Liver (tissue), 3 donors: ENCODE measurements around the gene SLC24A3.

Source experiments
- ATF3 ChIP-seq: IDR thresholded peaks from 2 replicates; pipeline ENCODE4 v1.6.1; 2016; ENCODE audit warnings: antibody characterized with exemption
- CTCF ChIP-seq: fragments of 150-350 bp; IDR thresholded peaks from 2 replicates; pipeline ENCODE4 v1.5.1; 2017; ENCODE audit warnings: improper control_type of control experiment, low read depth, low read length; ENCODE audit not compliant: missing input control
- FOXA1 ChIP-seq: IDR thresholded peaks from 2 replicates; pipeline ENCODE4 v1.6.1; 2016; ENCODE audit warnings: antibody characterized with exemption
- GABPA ChIP-seq, 2 donors: IDR thresholded peaks in 1 of 2; conservative IDR thresholded peaks in 1 of 2; 2 replicates each; pipeline ENCODE4 v1.6.1; 2016; ENCODE audit warnings: antibody characterized with exemption in 2 of 2, mild to moderate bottlenecking in 1 of 2, moderate library complexity in 1 of 2
- JUND ChIP-seq, 2 donors: IDR thresholded peaks; 2 replicates each; pipeline ENCODE4 v1.6.1; 2016; ENCODE audit warnings: antibody characterized with exemption in 2 of 2
- MAX ChIP-seq: IDR thresholded peaks from 2 replicates; pipeline ENCODE4 v1.6.1; 2016; ENCODE audit warnings: antibody characterized with exemption
- RAD21 ChIP-seq, 2 donors: IDR thresholded peaks; 2 replicates each; pipeline ENCODE4 v1.6.1; 2016; ENCODE audit warnings: antibody characterized with exemption in 2 of 2, mild to moderate bottlenecking in 2 of 2
- SP1 ChIP-seq: IDR thresholded peaks from 2 replicates; pipeline ENCODE4 v1.6.1; 2018; ENCODE audit warnings: antibody characterized with exemption, mild to moderate bottlenecking
- TF ChIP-seq, protein P1 (sequence below): IDR thresholded peaks from 2 replicates; pipeline ENCODE4 v1.6.1; 2016; ENCODE audit warnings: antibody characterized with exemption
- donor health status: healthy.
- donor health status: healthy.

DNA sequence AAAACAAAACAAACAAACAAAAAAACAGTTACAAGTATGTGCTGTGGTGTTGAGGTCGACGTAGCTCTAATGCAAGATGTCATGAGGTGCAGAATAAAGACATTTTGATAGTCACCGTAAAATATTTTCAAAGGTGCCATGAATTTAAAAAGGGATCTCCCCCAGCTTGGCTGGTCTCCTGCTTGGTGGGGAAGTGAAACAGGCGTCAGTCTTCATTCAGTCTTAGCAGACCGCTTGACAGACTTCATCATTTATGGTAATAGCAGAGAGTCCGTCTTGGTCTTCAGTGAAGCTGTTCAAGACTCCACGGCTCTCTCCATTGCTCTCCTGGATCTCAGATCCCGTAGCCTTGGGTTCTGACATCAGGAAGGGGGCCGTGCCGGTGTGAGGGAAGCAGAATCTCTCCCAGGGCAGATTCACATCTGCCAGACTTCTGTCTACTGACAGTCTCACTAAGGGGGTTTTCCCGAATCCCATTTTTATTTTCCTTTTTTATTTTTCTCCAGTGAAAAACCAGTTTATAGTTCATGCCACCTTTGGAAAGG, 1.6 kb downstream of the SLC24A3 start:
- no peak for TF ChIP-seq CTCF
- TF ChIP-seq JUND (IDR thresholded peaks at IDR 0.05): no peak
- TF ChIP-seq, protein P1, sequence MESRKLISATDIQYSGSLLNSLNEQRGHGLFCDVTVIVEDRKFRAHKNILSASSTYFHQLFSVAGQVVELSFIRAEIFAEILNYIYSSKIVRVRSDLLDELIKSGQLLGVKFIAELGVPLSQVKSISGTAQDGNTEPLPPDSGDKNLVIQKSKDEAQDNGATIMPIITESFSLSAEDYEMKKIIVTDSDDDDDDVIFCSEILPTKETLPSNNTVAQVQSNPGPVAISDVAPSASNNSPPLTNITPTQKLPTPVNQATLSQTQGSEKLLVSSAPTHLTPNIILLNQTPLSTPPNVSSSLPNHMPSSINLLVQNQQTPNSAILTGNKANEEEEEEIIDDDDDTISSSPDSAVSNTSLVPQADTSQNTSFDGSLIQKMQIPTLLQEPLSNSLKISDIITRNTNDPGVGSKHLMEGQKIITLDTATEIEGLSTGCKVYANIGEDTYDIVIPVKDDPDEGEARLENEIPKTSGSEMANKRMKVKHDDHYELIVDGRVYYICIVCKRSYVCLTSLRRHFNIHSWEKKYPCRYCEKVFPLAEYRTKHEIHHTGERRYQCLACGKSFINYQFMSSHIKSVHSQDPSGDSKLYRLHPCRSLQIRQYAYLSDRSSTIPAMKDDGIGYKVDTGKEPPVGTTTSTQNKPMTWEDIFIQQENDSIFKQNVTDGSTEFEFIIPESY: no peak
- no peak for TF ChIP-seq MAX
- no peak for TF ChIP-seq GABPA (IDR thresholded peaks at IDR 0.05 in 1 of 2, conservative IDR thresholded peaks at IDR 0.05 in 1 of 2)
- no peak for TF ChIP-seq RAD21 (IDR thresholded peaks at IDR 0.05)
- TF ChIP-seq SP1: no peak
- TF ChIP-seq ATF3: no peak
- no peak for TF ChIP-seq FOXA1
